Peyer's patch (tissue), 4 donors: Measurements from ENCODE around the gene PTGFRN. TPM values are rescaled to one million over a fixed set of nuclear protein-coding genes. Genes with fewer than 3 reads are reported as not detected.

Experiments
- DNase-seq, 3 donors: peaks; one replicate each; pipeline ENCODE4 v3.0.0-alpha.2; 2017 to 2019
- H3K27ac ChIP-seq, 4 donors: fragments of 200-600 bp; sonication (generic); one replicate each; pipeline ENCODE4 v1.5.1; 2016 to 2019
- H3K27me3 ChIP-seq, 2 donors: fragments of 200-600 bp; sonication (generic); one replicate each; pipeline ENCODE4 v1.5.1; 2019
- H3K36me3 ChIP-seq, 3 donors: fragments of 200-600 bp; sonication (generic); one replicate each; pipeline ENCODE4 v1.5.1; 2016 to 2019
- H3K4me1 ChIP-seq, 4 donors: fragments of 200-600 bp; sonication (generic); one replicate each; pipeline ENCODE4 v1.5.1; 2016 to 2019
- H3K4me3 ChIP-seq, 4 donors: fragments of 200-600 bp; sonication (generic); 1 replicate in 3 of 4; 2 replicates in 1 of 4; pipeline ENCODE4 v1.5.1; 2016 to 2019; ENCODE audit warnings: mild to moderate bottlenecking in 1 of 4
- H3K9me3 ChIP-seq, 4 donors: fragments of 200-600 bp; sonication (generic); one replicate each; pipeline ENCODE4 v1.5.1; 2016 to 2019; ENCODE audit warnings: mild to moderate bottlenecking in 1 of 4
- POLR2A ChIP-seq, 2 donors: fragments of 450-650 bp; IDR thresholded peaks; one replicate each; pipeline ENCODE4 v1.5.1; 2017; ENCODE audit warnings: antibody characterized with exemption in 2 of 2, mild to moderate bottlenecking in 2 of 2, moderate library complexity in 2 of 2
- total RNA-seq, 4 donors: library from RNA; depleted of rRNA; stranded (reverse); fragments of >200 nt; gene quantifications; one replicate each; pipeline ENCODE4 v1.1.0, GENCODE V29; 2016
- TF ChIP-seq, protein P1 (sequence below), 6 experiments: fragments of 450-650 bp in 4 of 6; fragments of 200-600 bp in 2 of 6; sonication (generic) in 1 of 6; IDR thresholded peaks; one replicate each; pipeline ENCODE4 v1.5.1; 2017 to 2019; ENCODE audit warnings: antibody characterized with exemption in 6 of 6, mild to moderate bottlenecking in 3 of 6, moderate library complexity in 1 of 6

Gene PTGFRN
- total RNA-seq, 4 donors from 2014 or later = 20.6 to 66.6 (median 54.3) TPM

DNA sequence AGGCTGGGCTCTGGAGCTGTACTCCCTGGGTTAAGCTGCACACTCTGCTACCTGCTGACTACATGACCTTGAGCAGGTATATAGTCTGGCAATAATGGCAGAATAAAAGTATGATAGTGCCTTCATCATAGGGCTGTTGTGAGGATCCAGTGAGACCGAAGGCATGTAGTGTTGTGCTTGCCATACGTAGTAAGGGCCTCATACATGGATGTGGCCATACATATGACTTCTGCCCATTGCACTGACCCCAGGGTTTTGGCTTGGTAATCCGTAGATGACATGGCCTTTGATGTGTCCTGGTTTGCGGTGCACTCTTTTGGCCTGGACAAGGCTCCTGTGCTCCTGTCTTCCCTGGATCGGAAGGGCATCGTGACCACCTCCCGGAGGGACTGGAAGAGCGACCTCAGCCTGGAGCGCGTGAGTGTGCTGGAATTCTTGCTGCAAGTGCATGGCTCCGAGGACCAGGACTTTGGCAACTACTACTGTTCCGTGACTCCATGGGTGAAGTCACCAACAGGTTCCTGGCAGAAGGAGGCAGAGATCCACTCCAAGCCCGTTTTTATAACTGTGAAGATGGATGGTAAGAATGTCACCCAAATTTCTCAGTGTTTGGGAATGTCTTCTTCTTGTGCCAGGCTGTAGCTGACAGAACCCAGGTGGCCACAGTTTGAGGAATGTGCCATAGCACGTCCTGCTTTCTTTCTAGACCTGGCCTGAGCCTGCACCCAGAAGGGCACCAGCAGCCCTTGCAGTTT, 74.9 kb downstream of the PTGFRN start:
- DNase-seq = no peak
- no peaks in the 10 kb centered on the region for H3K36me3 ChIP-seq
- H3K9me3 ChIP-seq = no peaks in the 10 kb centered on the region
- H3K4me3 ChIP-seq = no peak overlapping the region
- peak overlapping the region in 2 of 4 donors; percentile 83 to 95 for H3K27ac ChIP-seq
- H3K4me1 ChIP-seq = peaks cover 0 to 35% (median 2%) of the 10 kb centered on the region in 4 donors
- TF ChIP-seq, protein P1, sequence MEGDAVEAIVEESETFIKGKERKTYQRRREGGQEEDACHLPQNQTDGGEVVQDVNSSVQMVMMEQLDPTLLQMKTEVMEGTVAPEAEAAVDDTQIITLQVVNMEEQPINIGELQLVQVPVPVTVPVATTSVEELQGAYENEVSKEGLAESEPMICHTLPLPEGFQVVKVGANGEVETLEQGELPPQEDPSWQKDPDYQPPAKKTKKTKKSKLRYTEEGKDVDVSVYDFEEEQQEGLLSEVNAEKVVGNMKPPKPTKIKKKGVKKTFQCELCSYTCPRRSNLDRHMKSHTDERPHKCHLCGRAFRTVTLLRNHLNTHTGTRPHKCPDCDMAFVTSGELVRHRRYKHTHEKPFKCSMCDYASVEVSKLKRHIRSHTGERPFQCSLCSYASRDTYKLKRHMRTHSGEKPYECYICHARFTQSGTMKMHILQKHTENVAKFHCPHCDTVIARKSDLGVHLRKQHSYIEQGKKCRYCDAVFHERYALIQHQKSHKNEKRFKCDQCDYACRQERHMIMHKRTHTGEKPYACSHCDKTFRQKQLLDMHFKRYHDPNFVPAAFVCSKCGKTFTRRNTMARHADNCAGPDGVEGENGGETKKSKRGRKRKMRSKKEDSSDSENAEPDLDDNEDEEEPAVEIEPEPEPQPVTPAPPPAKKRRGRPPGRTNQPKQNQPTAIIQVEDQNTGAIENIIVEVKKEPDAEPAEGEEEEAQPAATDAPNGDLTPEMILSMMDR (IDR thresholded peaks at IDR 0.05) = no peak
- no peak for TF ChIP-seq POLR2A (IDR thresholded peaks at IDR 0.05)
- H3K27me3 ChIP-seq = no peaks in the 10 kb centered on the region

DNA sequence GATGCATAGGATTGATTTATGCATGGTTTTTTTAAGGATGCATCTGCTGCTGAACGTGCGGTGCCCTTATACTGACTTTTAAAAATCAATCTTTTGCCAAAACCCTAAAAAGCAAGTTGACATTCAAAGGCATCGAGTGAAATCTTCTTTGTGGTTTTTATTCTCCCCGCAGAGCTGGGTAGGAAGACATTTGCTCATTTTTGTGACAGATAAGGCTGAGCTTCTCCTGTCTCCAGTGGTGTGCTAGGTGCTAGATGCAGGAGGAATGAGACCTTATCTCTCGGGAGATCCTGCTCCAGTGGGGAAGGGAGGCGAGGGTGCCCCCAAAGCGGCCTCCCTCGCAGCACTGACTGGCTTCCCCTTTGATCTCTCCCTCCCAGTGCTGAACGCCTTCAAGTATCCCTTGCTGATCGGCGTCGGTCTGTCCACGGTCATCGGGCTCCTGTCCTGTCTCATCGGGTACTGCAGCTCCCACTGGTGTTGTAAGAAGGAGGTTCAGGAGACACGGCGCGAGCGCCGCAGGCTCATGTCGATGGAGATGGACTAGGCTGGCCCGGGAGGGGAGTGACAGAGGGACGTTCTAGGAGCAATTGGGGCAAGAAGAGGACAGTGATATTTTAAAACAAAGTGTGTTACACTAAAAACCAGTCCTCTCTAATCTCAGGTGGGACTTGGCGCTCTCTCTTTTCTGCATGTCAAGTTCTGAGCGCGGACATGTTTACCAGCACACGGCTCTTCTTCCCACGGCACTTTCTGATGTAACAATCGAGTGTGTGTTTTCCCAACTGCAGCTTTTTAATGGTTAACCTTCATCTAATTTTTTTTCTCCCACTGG, 76.9 kb downstream of the PTGFRN start:
- no peaks in the 10 kb centered on the region for H3K36me3 ChIP-seq
- H3K9me3 ChIP-seq = no peaks in the 10 kb centered on the region
- H3K4me1 ChIP-seq = peaks cover 0 to 28% (median 2%) of the 10 kb centered on the region in 4 donors
- H3K27me3 ChIP-seq = no peaks in the 10 kb centered on the region
- TF ChIP-seq, protein P1 (IDR thresholded peaks at IDR 0.05) = no peak
- TF ChIP-seq POLR2A (IDR thresholded peaks at IDR 0.05) = no peak
- peak overlapping the region in 2 of 4 donors; percentile 18 to 23 for H3K27ac ChIP-seq
- no peak for DNase-seq
- peak overlapping the region in 1 of 4 donors; percentile 7 for H3K4me3 ChIP-seq

DNA sequence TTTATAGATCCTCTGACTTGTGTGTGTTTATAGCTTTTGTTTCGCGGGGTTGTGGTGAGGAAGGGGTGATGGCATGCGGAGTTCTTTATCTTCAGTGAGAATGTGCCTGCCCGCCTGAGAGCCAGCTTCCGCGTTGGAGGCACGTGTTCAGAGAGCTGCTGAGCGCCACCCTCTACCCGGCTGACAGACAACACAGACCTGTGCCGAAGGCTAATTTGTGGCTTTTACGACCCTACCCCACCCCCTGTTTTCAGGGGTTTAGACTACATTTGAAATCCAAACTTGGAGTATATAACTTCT, 77.5 kb downstream of the PTGFRN start:
- Histone ChIP-seq H3K4me1 (peaks cover 0 to 28% (median 2%) of the 10 kb centered on the region in 4 donors), H3K27ac (peak overlapping the region in 2 of 4 donors; percentile 18 to 23), H3K36me3 (no peaks in the 10 kb centered on the region), H3K27me3 (no peaks in the 10 kb centered on the region), H3K9me3 (no peaks in the 10 kb centered on the region), H3K4me3 (peak overlapping the region in 1 of 4 donors; percentile 7)
- peak; percentile 56 to 80 (median 57) for DNase-seq
- TF ChIP-seq, protein P1 (IDR thresholded peaks at IDR 0.05) = no peak
- TF ChIP-seq POLR2A (IDR thresholded peaks at IDR 0.05) = no peak

DNA sequence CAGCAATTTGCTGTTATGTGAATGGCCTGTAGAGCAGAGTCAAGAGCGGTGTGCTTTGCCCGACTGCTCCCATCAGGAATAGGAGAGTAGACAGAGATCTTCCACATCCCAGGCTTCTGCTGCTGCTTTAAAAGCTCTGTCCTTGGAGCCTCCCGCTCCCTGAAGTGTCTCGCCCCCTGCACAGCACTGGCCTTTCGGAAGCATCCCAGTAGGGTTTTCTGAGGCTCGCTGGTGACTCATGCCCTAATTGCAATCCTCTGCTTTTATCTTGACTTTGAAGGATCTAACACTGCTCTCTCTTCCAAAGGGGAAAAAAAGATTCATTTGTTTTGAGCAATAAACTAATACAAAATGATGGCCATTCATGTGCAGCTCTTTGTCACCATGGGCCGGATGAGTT, 78.5 kb downstream of the PTGFRN start:
- TF ChIP-seq POLR2A (IDR thresholded peaks at IDR 0.05) = no peak
- TF ChIP-seq, protein P1 (IDR thresholded peaks at IDR 0.05) = no peak
- no peaks in the 10 kb centered on the region for H3K36me3 ChIP-seq
- no peak for DNase-seq
- no peak overlapping the region for H3K4me3 ChIP-seq
- H3K4me1 ChIP-seq = peaks cover 0 to 19% (median 0%) of the 10 kb centered on the region in 4 donors
- H3K27ac ChIP-seq = peak overlapping the region in 2 of 4 donors; percentile 3 to 7
- no peaks in the 10 kb centered on the region for H3K9me3 ChIP-seq
- H3K27me3 ChIP-seq = no peaks in the 10 kb centered on the region

DNA sequence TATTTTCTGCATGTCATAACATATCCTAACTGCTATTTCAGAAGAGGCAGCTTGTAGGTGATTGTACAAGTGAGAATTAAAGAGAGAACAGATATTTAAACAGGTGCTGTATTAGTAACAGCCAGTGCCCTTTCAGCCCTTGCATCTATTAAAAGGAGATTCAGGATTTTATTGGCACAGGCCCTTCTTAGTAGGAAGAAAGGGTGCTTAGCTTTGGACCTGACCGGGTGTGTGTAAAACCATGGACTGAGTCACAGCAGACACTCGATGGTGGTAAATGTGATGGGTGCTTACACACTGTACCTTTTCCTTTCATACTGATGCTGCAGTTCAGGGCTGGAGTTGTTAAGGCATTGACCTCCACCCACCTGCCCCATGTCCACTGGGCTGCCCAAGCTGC, 79.2 kb downstream of the PTGFRN start:
- H3K9me3 ChIP-seq = no peaks in the 10 kb centered on the region
- DNase-seq = no peak
- H3K36me3 ChIP-seq = no peaks in the 10 kb centered on the region
- no peak for TF ChIP-seq POLR2A (IDR thresholded peaks at IDR 0.05)
- TF ChIP-seq, protein P1 (IDR thresholded peaks at IDR 0.05) = no peak
- H3K4me1 ChIP-seq = peaks cover 0 to 13% (median 0%) of the 10 kb centered on the region in 4 donors
- no peaks in the 10 kb centered on the region for H3K27me3 ChIP-seq
- peak overlapping the region in 1 of 4 donors; percentile 7 for H3K27ac ChIP-seq
- no peak overlapping the region for H3K4me3 ChIP-seq
